ENCODE results near the gene IFT27.

Gene IFT27

DNA sequence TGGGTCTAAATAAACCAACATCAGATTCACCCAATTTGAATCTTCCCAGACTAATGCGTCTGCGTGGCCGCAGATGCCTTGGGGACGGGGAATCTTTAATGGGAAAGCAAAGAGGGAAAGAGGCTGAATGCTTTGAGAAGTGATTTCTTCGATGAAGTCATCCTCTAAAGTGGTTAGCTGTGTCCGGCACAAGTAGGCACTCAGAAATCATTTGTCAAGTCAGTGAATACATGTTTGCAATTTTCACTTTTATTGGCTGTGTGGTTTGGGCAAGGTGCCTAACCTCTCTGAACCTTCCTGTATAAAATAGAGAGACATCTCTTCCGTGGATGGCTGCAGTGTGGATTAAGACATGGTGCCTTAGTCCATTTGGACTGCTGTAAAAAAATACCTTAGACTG is 19.7 kb upstream of the IFT27 start:
- H3K4me3 ChIP-seq (ENCODE audit: low read length): no peak overlapping the region
- H3K23ac ChIP-seq (ENCODE audit: low read length): no peak overlapping the region
- no peaks in the 10 kb centered on the region for H3K79me1 ChIP-seq (ENCODE audit: low read length)
- no peak for DNase-seq
- H2BK5ac ChIP-seq (ENCODE audit: low read length): no peak overlapping the region
- H4K8ac ChIP-seq (ENCODE audit: low read depth, low read length): no peak overlapping the region
- H3K27ac ChIP-seq (ENCODE audit: low read depth, low read length): no peak overlapping the region
- no CpG with 5 or more reads among the region's 7 CpGs for WGBS (ENCODE audit: extremely low coverage, insufficient coverage, low lambda C conversion rate)
- no peak overlapping the region for H3K9ac ChIP-seq (ENCODE audit: low read length)
- H2AK5ac ChIP-seq (ENCODE audit: low read length): no peak overlapping the region
- H3K27me3 ChIP-seq (ENCODE audit: insufficient read depth, low read length, poor library complexity): no peaks in the 10 kb centered on the region
- no peak overlapping the region for H4K5ac ChIP-seq (ENCODE audit: low read length)
- H3K4ac ChIP-seq (ENCODE audit: low read depth, low read length): no peak overlapping the region
- H3K4me1 ChIP-seq (ENCODE audit: control insufficient read depth, low read depth, low read length): no peaks in the 10 kb centered on the region
- H3K79me2 ChIP-seq (ENCODE audit: control insufficient read depth, insufficient read depth, low read length): no peaks in the 10 kb centered on the region
- no peak overlapping the region for H3K18ac ChIP-seq (ENCODE audit: low read length)
- no peak overlapping the region for H3K4me2 ChIP-seq (ENCODE audit: low read length)
- no peak overlapping the region for H2BK120ac ChIP-seq (ENCODE audit: low read depth, low read length)
- H3K56ac ChIP-seq (ENCODE audit: low read length): no peak overlapping the region
- no peak overlapping the region for H2BK15ac ChIP-seq (replicated peaks; ENCODE audit: low read depth)
- no peaks in the 10 kb centered on the region for H3K36me3 ChIP-seq (ENCODE audit: control insufficient read depth, insufficient read depth, low read length)

DNA sequence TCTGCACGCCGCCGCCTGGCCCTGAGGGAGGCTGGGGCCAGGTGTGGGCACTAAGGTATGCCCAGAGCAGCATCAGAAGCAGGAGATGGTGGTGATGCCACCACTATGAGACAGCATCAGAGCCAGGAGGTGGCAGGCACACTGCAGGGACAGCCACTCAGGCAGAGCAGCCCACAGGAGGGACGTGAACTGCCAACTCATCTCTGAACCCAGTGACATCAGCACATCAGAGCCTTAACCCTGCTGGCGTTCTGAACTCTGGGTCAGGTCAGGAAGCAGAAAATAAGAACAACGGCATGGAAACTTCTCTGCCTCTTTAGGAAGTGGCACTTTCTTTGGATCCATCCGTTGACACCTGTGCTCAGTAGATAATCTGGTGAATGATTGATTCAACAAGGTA is 14.7 kb upstream of the IFT27 start:
- no peak overlapping the region for H2AK5ac ChIP-seq (ENCODE audit: low read length)
- peak; percentile 49 for DNase-seq
- H3K23ac ChIP-seq (ENCODE audit: low read length): no peak overlapping the region
- H3K9ac ChIP-seq (ENCODE audit: low read length): no peak overlapping the region
- no peak overlapping the region for H3K4me3 ChIP-seq (ENCODE audit: low read length)
- no peak overlapping the region for H2BK120ac ChIP-seq (ENCODE audit: low read depth, low read length)
- no CpG with 5 or more reads among the region's 7 CpGs for WGBS (ENCODE audit: extremely low coverage, insufficient coverage, low lambda C conversion rate)
- no peaks in the 10 kb centered on the region for H3K4me1 ChIP-seq (ENCODE audit: control insufficient read depth, low read depth, low read length)
- no peaks in the 10 kb centered on the region for H3K79me1 ChIP-seq (ENCODE audit: low read length)
- no peak overlapping the region for H3K27ac ChIP-seq (ENCODE audit: low read depth, low read length)
- H3K18ac ChIP-seq (ENCODE audit: low read length): no peak overlapping the region
- H3K27me3 ChIP-seq (ENCODE audit: insufficient read depth, low read length, poor library complexity): no peaks in the 10 kb centered on the region
- no peaks in the 10 kb centered on the region for H3K79me2 ChIP-seq (ENCODE audit: control insufficient read depth, insufficient read depth, low read length)
- no peak overlapping the region for H3K4ac ChIP-seq (ENCODE audit: low read depth, low read length)
- H4K5ac ChIP-seq (ENCODE audit: low read length): no peak overlapping the region
- no peak overlapping the region for H4K8ac ChIP-seq (ENCODE audit: low read depth, low read length)
- no peak overlapping the region for H3K4me2 ChIP-seq (ENCODE audit: low read length)
- H2BK5ac ChIP-seq (ENCODE audit: low read length): no peak overlapping the region
- H3K36me3 ChIP-seq (ENCODE audit: control insufficient read depth, insufficient read depth, low read length): no peaks in the 10 kb centered on the region
- H2BK15ac ChIP-seq (replicated peaks; ENCODE audit: low read depth): no peak overlapping the region
- H3K56ac ChIP-seq (ENCODE audit: low read length): no peak overlapping the region

DNA sequence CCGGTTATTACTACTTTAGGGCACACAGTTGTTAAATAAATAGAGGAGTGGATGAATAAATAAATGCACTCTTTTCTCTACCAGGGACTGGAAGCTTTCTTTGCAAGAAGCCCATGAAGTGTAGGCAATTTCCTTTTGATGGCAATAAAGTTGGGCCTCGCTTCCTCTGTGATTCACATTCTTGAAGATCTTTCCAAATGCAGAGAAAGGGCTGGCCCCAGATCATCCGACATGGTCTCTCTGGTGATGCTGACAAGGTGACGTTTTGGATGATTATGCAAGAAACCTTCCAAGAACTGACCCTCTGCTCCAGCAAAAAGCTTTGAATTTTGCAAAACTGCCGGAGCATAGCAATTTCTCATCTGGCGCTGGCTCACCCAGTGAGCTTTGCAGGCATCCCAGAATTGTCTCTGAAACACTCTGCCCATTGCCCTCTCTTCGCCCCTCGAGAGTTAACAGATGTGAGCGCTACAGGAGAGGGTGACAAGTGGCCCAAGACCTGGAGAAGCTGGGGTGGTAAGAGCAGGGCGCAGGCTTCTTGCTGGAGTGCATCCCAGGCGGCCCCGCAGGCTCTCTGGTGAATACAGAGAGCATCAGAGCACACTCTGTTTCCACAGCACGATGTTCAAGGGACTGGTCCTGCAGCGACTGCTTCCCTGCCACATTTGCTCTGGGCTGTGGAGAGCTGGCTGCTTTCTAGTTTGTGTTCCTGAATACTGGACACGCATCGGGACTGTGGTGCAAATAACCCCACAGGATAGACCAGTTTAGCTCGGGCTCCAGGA is 11.5 kb upstream of the IFT27 start:
- H3K4me1 ChIP-seq (ENCODE audit: control insufficient read depth, low read depth, low read length): no peaks in the 10 kb centered on the region
- H3K79me2 ChIP-seq (ENCODE audit: control insufficient read depth, insufficient read depth, low read length): no peaks in the 10 kb centered on the region
- H2BK15ac ChIP-seq (replicated peaks; ENCODE audit: low read depth): no peak overlapping the region
- no peak overlapping the region for H3K23ac ChIP-seq (ENCODE audit: low read length)
- no peak overlapping the region for H4K8ac ChIP-seq (ENCODE audit: low read depth, low read length)
- no peak for DNase-seq
- no CpG with 5 or more reads among the region's 17 CpGs for WGBS (ENCODE audit: extremely low coverage, insufficient coverage, low lambda C conversion rate)
- no peaks in the 10 kb centered on the region for H3K79me1 ChIP-seq (ENCODE audit: low read length)
- no peak overlapping the region for H3K56ac ChIP-seq (ENCODE audit: low read length)
- no peak overlapping the region for H3K18ac ChIP-seq (ENCODE audit: low read length)
- no peaks in the 10 kb centered on the region for H3K36me3 ChIP-seq (ENCODE audit: control insufficient read depth, insufficient read depth, low read length)
- H3K27me3 ChIP-seq (ENCODE audit: insufficient read depth, low read length, poor library complexity): no peaks in the 10 kb centered on the region
- no peak overlapping the region for H3K4me3 ChIP-seq (ENCODE audit: low read length)
- no peak overlapping the region for H3K4ac ChIP-seq (ENCODE audit: low read depth, low read length)
- H3K27ac ChIP-seq (ENCODE audit: low read depth, low read length): no peak overlapping the region
- no peak overlapping the region for H2BK120ac ChIP-seq (ENCODE audit: low read depth, low read length)
- no peak overlapping the region for H2BK5ac ChIP-seq (ENCODE audit: low read length)
- no peak overlapping the region for H3K9ac ChIP-seq (ENCODE audit: low read length)
- no peak overlapping the region for H3K4me2 ChIP-seq (ENCODE audit: low read length)
- H2AK5ac ChIP-seq (ENCODE audit: low read length): no peak overlapping the region
- H4K5ac ChIP-seq (ENCODE audit: low read length): no peak overlapping the region

DNA sequence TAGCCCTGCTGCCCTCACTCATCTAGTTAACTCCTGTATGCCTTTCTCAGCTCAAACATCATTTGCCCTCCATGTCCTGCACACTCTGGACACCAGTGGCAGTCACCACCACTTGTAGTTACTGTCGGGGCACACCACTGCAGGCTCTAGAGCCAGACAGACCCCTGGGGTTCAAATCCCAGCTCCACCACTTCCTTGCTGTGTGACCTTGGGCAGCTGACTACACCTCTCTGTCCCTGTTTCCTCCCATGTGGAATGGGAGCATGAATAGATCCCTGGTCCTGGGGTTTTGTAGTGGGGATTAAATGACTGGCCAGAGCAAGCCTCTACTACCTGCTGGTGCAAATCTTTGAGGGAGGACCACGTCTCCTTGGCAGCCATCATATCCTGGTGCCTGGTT is 7.8 kb upstream of the IFT27 start:
- Histone ChIP-seq H2BK120ac (ENCODE audit: low read depth, low read length) (no peak overlapping the region), H3K23ac (ENCODE audit: low read length) (no peak overlapping the region), H4K5ac (ENCODE audit: low read length) (no peak overlapping the region), H2BK15ac (replicated peaks; ENCODE audit: low read depth) (no peak overlapping the region), H3K4me3 (ENCODE audit: low read length) (no peak overlapping the region), H3K4me1 (ENCODE audit: control insufficient read depth, low read depth, low read length) (no peaks in the 10 kb centered on the region), H3K79me2 (ENCODE audit: control insufficient read depth, insufficient read depth, low read length) (no peaks in the 10 kb centered on the region), H4K8ac (ENCODE audit: low read depth, low read length) (no peak overlapping the region), H3K27ac (ENCODE audit: low read depth, low read length) (no peak overlapping the region), H3K4me2 (ENCODE audit: low read length) (no peak overlapping the region), H3K4ac (ENCODE audit: low read depth, low read length) (no peak overlapping the region), H3K9ac (ENCODE audit: low read length) (no peak overlapping the region), H2BK5ac (ENCODE audit: low read length) (no peak overlapping the region), H3K27me3 (ENCODE audit: insufficient read depth, low read length, poor library complexity) (no peaks in the 10 kb centered on the region), H3K18ac (ENCODE audit: low read length) (no peak overlapping the region), H2AK5ac (ENCODE audit: low read length) (no peak overlapping the region), H3K36me3 (ENCODE audit: control insufficient read depth, insufficient read depth, low read length) (no peaks in the 10 kb centered on the region), H3K79me1 (ENCODE audit: low read length) (no peaks in the 10 kb centered on the region), H3K56ac (ENCODE audit: low read length) (no peak overlapping the region)
- no CpG with 5 or more reads among the region's 2 CpGs for WGBS (ENCODE audit: extremely low coverage, insufficient coverage, low lambda C conversion rate)
- DNase-seq: no peak

DNA sequence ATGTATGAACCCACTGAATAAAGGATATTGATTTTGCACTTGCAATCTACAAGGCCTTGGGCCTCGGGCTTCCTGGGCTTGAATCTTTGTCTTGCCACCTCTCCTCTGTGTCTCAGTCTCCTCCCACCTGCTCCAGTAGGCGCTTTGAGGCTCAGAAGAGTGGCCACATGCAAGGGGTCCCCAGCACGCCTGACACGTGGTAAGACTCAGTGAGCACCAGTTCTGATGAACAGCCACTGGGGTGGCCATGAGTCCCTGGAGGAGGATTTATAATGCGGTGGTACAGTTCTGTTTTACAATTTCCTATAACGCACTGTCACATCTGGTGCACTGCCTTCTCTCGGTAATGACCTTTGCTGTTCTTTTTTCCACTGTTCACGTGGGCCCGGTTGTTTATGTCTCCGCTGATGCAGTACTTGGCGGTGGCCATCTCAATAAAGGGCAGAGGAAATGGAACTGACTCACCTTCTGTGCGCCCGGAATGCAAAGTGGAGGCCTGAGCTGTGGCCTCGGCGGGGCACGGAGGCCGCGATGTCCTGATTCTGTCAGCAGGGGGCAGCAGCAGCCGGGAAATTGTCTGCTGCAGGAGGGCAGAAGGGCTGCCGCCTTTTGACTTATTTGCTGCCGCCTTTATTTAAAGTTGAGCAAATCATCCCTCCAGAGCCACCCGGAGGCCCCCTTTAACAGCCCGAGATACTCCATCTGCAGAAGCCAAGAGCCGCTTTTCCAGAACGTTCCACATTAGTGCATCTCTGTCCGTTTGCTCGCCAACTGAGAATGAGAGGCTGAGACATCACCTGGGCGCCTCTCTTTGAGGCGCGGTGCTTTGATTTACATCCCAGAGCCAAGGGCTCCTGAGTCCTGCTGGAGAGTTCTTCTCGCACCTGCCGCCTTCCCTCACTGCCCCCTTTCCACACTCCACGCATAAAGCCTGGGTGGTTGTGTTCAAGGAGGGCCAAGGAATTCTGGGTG is 6.0 kb upstream of the IFT27 start:
- no CpG with 5 or more reads among the region's 33 CpGs for WGBS (ENCODE audit: extremely low coverage, insufficient coverage, low lambda C conversion rate)
- Histone ChIP-seq H2AK5ac (ENCODE audit: low read length) (no peak overlapping the region), H3K23ac (ENCODE audit: low read length) (no peak overlapping the region), H3K27me3 (ENCODE audit: insufficient read depth, low read length, poor library complexity) (no peaks in the 10 kb centered on the region), H3K36me3 (ENCODE audit: control insufficient read depth, insufficient read depth, low read length) (no peaks in the 10 kb centered on the region), H3K4me1 (ENCODE audit: control insufficient read depth, low read depth, low read length) (no peaks in the 10 kb centered on the region), H2BK120ac (ENCODE audit: low read depth, low read length) (no peak overlapping the region), H3K4me2 (ENCODE audit: low read length) (no peak overlapping the region), H2BK15ac (replicated peaks; ENCODE audit: low read depth) (no peak overlapping the region), H3K4ac (ENCODE audit: low read depth, low read length) (no peak overlapping the region), H2BK5ac (ENCODE audit: low read length) (no peak overlapping the region), H3K4me3 (ENCODE audit: low read length) (no peak overlapping the region), H3K79me1 (ENCODE audit: low read length) (no peaks in the 10 kb centered on the region), H3K79me2 (ENCODE audit: control insufficient read depth, insufficient read depth, low read length) (no peaks in the 10 kb centered on the region), H4K5ac (ENCODE audit: low read length) (no peak overlapping the region), H3K27ac (ENCODE audit: low read depth, low read length) (no peak overlapping the region), H3K56ac (ENCODE audit: low read length) (peak overlapping the region; percentile 70), H4K8ac (ENCODE audit: low read depth, low read length) (no peak overlapping the region), H3K9ac (ENCODE audit: low read length) (no peak overlapping the region), H3K18ac (ENCODE audit: low read length) (no peak overlapping the region)
- DNase-seq: peak; percentile 90
